Duodenal mucosa (tissue), 2 donors: ENCODE data around the gene DAP3.
"Not testable (repeated sequence)": the region's sequence is repeated elsewhere in the genome, so short reads cannot be mapped to it uniquely, and the experiment has no call there.

Experiments
- H3K27ac ChIP-seq: one replicate; pipeline ENCODE4 v1.7.0; 2013; ENCODE audit warnings: low read depth, low read length
- H3K27me3 ChIP-seq, 2 donors: one replicate each; pipeline ENCODE4 v1.7.0; 2013; ENCODE audit warnings: low read length in 2 of 2, control low read depth in 1 of 2; ENCODE audit not compliant: insufficient read depth in 2 of 2, control insufficient read depth in 1 of 2
- H3K36me3 ChIP-seq, 2 donors: one replicate each; pipeline ENCODE4 v1.7.0; 2013; ENCODE audit warnings: low read length in 2 of 2, control low read depth in 1 of 2; ENCODE audit not compliant: insufficient read depth in 2 of 2, control insufficient read depth in 1 of 2
- H3K4me1 ChIP-seq, 2 donors: one replicate each; pipeline ENCODE4 v1.7.0; 2013; ENCODE audit warnings: low read length in 2 of 2, control low read depth in 1 of 2; ENCODE audit not compliant: insufficient read depth in 2 of 2, control insufficient read depth in 1 of 2
- H3K4me3 ChIP-seq, 2 donors: one replicate each; pipeline ENCODE4 v1.7.0; 2013; ENCODE audit warnings: low read length in 2 of 2, low read depth in 1 of 2
- H3K9ac ChIP-seq, 2 donors: one replicate each; pipeline ENCODE4 v1.7.0; 2013; ENCODE audit warnings: low read length in 2 of 2, low read depth in 1 of 2
- H3K9me3 ChIP-seq, 2 donors: one replicate each; pipeline ENCODE4 v1.7.0; 2013; ENCODE audit warnings: low read length in 2 of 2, control low read depth in 1 of 2; ENCODE audit not compliant: control insufficient read depth in 1 of 2

Gene DAP3

DNA sequence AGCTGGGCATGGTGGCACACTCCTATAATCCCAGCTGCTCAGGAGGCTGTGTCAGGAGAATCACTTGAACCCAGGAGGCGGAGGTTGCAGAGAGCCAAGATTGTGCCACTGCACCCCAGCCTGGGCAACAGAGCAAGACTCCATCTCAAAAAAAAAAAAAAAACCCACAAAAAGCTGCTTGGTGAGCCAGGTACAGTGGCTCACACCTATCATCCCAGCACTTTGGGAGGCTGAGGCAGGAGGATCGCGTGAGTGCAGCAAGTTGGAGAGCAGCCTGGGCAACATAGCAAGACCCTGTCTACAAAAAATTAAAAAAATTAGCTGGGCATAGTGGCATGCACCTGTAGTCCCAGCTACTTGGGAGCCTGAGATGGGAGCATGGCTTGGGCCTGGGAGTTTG, 26.2 kb downstream of the DAP3 start:
- not testable (repeated sequence) for H3K9ac ChIP-seq, H3K27me3 ChIP-seq
- H3K36me3 ChIP-seq = peaks cover 0 to 16% of the 10 kb centered on the region in 2 donors

DNA sequence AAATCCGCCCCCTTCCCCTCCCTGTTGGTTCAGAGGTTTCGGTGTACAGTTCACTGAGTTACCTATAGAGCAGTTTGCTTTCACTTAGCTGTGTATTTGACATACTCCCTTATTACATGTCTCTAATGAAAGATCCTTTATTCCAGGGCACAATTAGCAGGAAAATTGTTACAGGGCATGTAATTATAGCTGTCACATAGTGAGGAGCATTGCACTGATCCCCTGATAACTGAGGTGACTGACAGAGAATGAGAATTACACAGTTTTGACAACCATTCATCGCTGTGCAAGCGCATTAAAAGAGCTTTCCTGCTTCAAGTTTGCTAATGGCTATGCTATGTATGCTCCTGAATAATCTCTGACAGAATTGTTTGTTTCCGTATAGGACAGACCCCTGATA, 26.9 kb downstream of the DAP3 start:
- peaks cover 0 to 6% of the 10 kb centered on the region in 2 donors for H3K4me1 ChIP-seq
- H3K27me3 ChIP-seq = no peaks in the 10 kb centered on the region
- H3K9ac ChIP-seq = no peak overlapping the region
- no peak overlapping the region for H3K27ac ChIP-seq
- no peak overlapping the region for H3K4me3 ChIP-seq
- no peaks in the 10 kb centered on the region for H3K9me3 ChIP-seq
- H3K36me3 ChIP-seq = peaks cover 0 to 16% of the 10 kb centered on the region in 2 donors

More for the DNA sequence above, 26.2 kb downstream of the DAP3 start:
- H3K27ac ChIP-seq, H3K4me1 ChIP-seq, H3K9me3 ChIP-seq, H3K4me3 ChIP-seq: not testable (repeated sequence)

DNA sequence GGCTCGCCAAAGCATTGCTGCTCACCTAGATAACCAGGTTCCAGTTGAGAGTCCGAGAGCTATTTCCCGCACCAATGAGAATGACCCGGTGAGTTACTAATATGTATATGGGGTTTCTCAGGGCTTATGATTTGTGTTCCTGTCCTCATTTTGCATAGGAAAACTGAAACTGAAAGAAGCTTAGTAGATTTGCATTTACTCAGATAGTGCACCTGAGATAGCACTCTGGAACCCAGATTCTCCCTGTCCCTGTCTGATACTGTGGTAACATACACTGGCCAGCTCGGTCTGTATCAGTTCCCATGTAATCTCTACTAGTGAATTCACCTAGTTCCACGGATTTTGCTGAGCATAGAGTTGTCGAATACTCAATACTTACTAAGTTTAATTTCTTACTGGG, 28.1 kb downstream of the DAP3 start:
- H3K27me3 ChIP-seq = no peaks in the 10 kb centered on the region
- H3K27ac ChIP-seq = no peak overlapping the region
- H3K9me3 ChIP-seq = no peaks in the 10 kb centered on the region
- H3K36me3 ChIP-seq = peaks cover 0 to 22% of the 10 kb centered on the region in 2 donors
- peaks cover 0 to 6% of the 10 kb centered on the region in 2 donors for H3K4me1 ChIP-seq
- H3K4me3 ChIP-seq = no peak overlapping the region
- no peak overlapping the region for H3K9ac ChIP-seq

GRCh38 chr1:155718524-155719115, 29.7 kb downstream of the DAP3 start:
- not testable (repeated sequence) for H3K9ac ChIP-seq, H3K27me3 ChIP-seq, H3K4me3 ChIP-seq, H3K27ac ChIP-seq, H3K9me3 ChIP-seq, H3K4me1 ChIP-seq
- peaks cover 0 to 22% of the 10 kb centered on the region in 2 donors for H3K36me3 ChIP-seq

DNA sequence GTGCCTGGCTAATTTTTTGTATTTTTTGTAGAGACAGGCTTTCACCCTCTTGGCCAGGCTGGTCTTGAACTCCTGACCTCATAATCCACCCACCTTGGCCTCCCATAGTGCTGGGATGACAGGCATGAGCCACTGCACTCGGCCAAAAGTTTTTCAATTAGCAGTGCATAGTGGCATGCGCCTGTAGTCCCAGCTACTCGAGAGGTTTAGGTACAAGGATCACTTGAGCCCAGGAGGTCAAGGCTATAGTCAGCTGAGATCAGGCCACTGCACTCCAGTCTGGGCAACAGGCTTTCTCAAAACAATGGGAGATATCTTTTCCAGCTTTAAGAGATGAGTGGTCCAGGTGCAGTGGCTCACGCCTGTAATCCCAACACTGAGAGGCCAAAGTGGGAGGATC, 30.8 kb downstream of the DAP3 start:
- Histone ChIP-seq H3K27ac (no peak overlapping the region), H3K4me3 (no peak overlapping the region), H3K9ac (no peak overlapping the region), H3K36me3 (peaks cover 0 to 22% of the 10 kb centered on the region in 2 donors), H3K9me3 (no peaks in the 10 kb centered on the region), H3K27me3 (no peaks in the 10 kb centered on the region), H3K4me1 (peaks cover 0 to 6% of the 10 kb centered on the region in 2 donors)

DNA sequence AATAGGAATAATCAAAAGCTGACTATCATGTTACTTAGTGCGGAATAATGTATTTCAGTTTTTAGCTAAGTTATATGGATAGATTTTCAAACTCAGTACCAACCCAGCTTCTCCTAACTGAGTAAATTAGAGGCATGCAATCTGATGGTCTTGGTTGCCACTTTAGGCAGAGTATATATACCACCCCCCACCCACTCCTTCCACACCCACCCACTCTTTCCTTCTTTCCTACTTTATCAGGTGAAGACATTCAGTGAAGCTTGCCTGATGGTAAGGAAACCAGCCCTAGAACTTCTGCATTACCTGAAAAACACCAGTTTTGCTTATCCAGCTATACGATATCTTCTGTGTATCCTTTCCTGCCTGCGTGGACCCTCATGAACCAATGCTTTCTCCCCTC, 36.3 kb downstream of the DAP3 start:
- no peaks in the 10 kb centered on the region for H3K4me1 ChIP-seq
- no peaks in the 10 kb centered on the region for H3K9me3 ChIP-seq
- no peak overlapping the region for H3K27ac ChIP-seq
- H3K9ac ChIP-seq = no peak overlapping the region
- no peak overlapping the region for H3K4me3 ChIP-seq
- peaks cover 11 to 30% of the 10 kb centered on the region in 2 donors for H3K36me3 ChIP-seq
- H3K27me3 ChIP-seq = no peaks in the 10 kb centered on the region

DNA sequence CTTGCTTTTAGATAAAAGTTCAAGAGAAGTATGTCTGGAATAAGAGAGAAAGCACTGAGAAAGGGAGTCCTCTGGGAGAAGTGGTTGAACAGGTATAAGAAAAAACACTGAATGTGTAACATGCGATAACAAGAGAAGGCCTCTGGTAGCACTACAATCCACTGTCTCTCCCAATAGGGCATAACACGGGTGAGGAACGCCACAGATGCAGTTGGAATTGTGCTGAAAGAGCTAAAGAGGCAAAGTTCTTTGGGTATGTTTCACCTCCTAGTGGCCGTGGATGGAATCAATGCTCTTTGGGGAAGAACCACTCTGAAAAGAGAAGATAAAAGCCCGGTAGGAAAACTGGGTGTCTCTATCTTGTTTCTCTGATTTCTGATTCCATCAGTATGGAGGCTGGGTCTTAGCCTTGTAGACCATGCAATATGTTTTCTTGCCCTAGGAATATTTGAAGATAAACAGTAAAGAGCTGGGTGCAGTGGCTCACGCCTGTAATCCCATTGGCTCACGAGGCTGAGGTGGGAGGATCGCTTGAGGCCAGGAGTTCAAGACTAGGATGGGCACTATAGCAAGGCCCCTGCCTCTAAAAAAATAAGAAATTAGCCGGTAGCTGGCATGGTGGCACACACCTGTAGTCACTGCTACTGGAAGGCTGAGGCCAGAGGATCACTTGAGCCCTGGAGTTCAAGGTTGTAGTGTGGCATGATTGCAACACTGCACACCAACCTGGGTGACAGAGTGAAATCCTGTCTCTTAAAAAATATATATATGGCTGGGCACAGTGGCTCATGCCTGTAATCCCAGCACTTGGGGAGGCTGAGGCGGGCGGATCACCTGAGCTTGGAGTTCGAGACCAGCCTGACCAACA, 40.4 kb downstream of the DAP3 start:
- no peaks in the 10 kb centered on the region for H3K27me3 ChIP-seq
- no peak overlapping the region for H3K4me3 ChIP-seq
- H3K4me1 ChIP-seq = no peaks in the 10 kb centered on the region
- no peak overlapping the region for H3K27ac ChIP-seq
- H3K9me3 ChIP-seq = no peaks in the 10 kb centered on the region
- peaks cover 11 to 35% of the 10 kb centered on the region in 2 donors for H3K36me3 ChIP-seq
- no peak overlapping the region for H3K9ac ChIP-seq

DNA sequence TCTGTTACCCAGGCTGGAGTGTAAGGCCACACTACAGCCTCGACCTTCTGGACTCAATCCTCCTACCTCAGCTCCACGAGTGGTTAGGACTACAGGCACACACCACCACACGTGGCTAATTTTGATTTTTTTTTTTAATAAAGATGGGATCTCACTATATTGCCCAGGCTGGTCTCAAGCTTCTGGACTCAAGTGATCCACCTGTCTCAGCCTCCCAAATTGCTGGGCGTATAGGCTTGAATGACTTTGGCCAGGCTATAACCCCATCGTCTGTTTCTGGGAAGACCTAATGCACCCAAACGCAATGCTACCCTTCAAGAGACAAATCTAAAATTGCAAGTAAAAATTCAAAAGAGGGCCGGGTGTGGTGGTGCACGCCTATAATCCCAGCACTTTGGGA, 52.1 kb downstream of the DAP3 start:
- Histone ChIP-seq H3K36me3 (peaks cover 9 to 19% of the 10 kb centered on the region in 2 donors), H3K4me1 (peaks cover 0 to 6% of the 10 kb centered on the region in 2 donors), H3K9me3 (no peaks in the 10 kb centered on the region), H3K4me3 (no peak overlapping the region), H3K9ac (no peak overlapping the region), H3K27ac (no peak overlapping the region), H3K27me3 (no peaks in the 10 kb centered on the region)

DNA sequence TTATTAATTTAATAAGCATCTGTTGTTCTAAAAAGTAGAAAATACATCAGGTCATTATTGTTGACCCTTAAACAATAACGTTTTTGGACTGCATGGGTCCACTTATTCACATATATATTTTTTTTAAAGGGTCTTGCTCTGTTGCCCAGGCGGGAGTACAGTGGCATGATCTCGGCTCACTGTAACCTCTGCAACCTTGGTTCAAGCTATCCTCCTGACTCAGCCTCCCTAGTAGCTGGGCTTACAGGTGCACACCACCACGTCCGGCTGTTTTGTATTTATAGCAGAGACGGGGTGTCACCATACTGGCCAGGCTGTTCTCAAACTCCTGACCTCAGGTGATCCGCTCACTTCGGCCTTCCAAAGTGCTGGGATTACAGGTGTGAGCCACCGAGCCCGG, 53.0 kb downstream of the DAP3 start:
- Histone ChIP-seq H3K27ac (no peak overlapping the region), H3K4me3 (no peak overlapping the region), H3K4me1 (peaks cover 0 to 6% of the 10 kb centered on the region in 2 donors), H3K27me3 (no peaks in the 10 kb centered on the region), H3K9ac (no peak overlapping the region), H3K9me3 (no peaks in the 10 kb centered on the region), H3K36me3 (peaks cover 6 to 10% of the 10 kb centered on the region in 2 donors)

DNA sequence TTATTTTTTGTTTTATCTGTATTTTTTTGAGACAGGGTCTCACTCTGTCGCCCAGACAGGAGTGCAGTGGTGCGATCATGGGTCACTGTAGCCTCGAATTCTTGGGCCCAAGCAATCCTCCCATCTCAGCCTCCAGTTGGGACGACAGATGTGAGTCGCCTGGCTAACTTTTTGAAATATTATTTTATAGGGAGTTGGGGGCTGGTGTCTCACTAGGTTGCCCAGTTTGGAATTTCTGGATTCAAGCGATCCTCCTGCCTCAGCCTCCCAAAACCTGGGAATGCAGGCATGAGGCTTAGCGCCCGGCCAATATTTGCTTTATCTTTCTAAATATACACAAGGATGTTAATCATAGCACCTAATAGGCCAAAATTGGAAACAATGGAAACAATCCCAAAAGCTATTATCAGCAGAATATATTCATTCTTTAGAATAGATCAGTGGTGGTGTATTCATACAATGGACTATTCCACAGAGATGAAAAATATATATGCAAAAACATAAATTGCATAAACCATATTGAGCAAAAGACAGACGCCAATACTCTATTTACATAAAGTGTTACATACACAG, 55.9 kb downstream of the DAP3 start:
- no peaks in the 10 kb centered on the region for H3K9me3 ChIP-seq
- peaks cover 0 to 14% of the 10 kb centered on the region in 2 donors for H3K36me3 ChIP-seq
- H3K9ac ChIP-seq = peak overlapping the region; percentile 66 to 82
- H3K4me1 ChIP-seq = peaks cover 0 to 6% of the 10 kb centered on the region in 2 donors
- peak overlapping the region; percentile 89 to 93 for H3K4me3 ChIP-seq
- no peaks in the 10 kb centered on the region for H3K27me3 ChIP-seq
- no peak overlapping the region for H3K27ac ChIP-seq
